GM19238 (cell line): Measurements from ENCODE around the gene RAB43.

Experiments
- DNase-seq: peaks from one replicate; pipeline ENCODE4 v3.0.0; 2011; ENCODE audit warnings: low spot score; ENCODE audit not compliant: insufficient read length

Gene RAB43

DNA sequence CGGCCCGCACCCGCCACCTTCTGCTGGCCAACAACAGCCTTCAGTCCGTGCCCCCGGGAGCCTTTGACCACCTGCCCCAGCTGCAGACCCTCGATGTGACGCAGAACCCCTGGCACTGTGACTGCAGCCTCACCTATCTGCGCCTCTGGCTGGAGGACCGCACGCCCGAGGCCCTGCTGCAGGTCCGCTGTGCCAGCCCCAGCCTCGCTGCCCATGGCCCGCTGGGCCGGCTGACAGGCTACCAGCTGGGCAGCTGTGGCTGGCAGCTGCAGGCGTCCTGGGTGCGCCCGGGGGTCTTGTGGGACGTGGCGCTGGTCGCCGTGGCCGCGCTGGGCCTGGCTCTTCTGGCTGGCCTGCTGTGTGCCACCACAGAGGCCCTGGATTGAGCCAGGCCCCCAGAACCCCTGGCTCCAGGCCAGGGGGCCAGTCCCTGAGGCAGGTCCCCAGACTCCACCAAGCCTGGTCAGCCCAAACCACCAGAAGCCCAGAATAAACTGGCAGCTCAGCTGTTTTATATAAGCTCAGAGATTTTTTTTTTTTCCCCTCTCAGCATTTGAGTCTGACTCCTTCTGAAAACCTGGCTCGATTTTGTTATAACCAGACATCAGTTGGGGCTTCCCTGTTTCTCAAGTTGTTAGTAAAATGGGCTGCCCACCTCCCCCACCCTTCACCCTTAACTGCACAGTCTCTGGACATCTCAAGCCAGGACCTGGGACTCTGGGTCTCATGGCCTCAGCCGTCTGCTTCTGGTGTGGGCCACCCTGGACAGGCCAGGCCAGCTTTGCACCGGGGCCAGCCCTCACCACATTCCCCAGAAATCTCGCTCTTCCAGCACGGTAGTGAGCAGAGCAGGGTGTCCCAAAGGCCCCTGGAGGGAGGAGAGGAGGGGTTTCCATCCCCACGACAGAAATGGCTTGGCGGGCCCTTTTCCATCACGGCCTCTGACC, 59.4 kb downstream of the RAB43 start:
- DNase-seq: no peak

DNA sequence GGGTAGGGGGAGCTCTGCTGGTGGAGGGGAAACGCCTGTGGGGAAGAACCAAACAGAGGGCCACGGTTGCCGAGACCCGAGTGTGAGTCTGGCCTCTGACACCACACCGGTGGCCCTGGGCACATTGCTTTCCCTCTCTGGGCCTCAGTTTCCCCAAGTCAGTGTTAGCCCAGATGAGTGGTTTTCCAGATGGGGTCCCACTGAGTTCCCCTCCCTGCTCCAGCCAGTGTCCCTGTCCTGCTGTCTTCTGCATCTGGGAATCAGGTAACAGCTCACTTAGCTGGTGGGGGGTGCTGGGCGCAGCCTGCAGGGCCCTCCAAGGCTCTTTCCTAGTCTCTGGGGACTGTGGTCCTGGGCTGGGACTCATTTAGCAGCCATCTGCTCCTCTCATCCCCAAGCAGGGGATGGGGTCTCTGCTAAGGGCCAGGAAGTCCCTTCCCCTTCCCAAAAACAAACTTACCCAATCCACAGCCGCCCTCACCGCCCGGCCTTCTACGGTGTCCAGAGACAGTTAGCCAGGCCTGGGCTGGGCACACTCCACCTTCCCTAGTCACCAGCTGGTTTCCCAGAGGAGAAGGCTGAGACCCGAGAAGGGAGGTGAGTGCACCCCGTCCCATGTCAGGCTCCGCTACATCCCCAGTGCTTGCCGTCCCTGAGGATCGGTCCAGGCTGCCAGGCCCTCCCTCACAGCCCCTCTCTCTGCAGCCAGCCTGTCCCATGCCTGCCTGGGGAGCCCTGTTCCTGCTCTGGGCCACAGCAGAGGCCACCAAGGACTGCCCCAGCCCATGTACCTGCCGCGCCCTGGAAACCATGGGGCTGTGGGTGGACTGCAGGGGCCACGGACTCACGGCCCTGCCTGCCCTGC, 60.3 kb downstream of the RAB43 start:
- no peak for DNase-seq

GRCh38 chr3:129060276-129061022, 61.2 kb downstream of the RAB43 start, which contains the start of gene GP9:
GP9 (plus strand) TSS chr3:129060779; CDS start chr3:129061740, 961 bp downstream.
- no peak for DNase-seq

DNA sequence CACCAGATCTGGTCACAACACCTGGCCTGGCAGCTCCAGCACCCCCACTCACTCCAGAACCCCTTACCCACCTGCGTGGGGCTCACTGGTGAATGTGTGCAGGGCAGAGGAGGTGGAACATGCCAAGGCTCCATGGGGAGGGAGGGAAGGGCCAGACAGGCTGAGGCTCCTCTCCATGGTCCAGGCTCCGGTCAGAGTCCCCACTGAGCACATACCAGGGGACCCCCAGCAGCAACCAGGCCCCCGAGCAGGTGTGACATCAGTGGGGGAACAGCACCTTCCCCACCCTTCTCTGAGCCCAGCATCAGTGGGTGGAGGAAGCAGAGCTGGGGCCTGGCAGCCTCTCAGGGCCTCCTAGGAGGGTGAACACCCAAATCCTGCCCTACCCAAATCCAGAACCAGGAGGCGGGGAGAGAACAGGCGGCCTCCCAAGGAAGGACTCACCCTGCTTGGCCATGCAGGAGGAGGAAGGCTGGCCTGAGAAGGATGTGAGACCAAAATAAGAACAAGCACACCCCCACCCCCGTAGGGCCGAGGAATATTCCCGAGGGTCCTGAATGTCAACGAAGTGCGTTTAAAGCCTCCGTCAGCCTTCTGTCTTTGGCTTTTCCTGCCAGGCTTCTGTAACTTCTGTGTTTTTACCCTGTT, 62.2 kb downstream of the RAB43 start:
- DNase-seq: no peak

- no peak for DNase-seq
These were observed 63.0 kb downstream of the RAB43 start for GRCh38 chr3:129058441-129059200.

DNA sequence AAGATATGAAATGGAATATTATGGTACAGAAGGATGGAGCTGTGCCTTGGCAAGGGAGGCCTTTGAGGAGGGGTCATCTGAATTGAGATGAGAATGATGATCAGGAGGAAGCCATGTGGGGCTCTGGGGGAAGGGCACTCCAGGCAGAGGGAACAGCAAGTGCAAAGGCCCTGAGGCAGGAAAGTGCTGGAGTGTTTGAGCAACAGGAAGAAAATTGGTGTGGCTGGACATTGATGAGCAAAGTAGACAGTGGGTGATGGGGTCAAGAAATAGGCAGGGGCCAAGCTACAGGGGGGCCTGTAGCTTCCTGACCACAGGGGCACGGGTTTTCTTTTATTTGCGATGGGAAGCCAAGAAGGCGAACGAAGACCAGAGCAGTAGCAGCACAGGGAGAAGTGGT, 64.4 kb downstream of the RAB43 start:
- no peak for DNase-seq

DNA sequence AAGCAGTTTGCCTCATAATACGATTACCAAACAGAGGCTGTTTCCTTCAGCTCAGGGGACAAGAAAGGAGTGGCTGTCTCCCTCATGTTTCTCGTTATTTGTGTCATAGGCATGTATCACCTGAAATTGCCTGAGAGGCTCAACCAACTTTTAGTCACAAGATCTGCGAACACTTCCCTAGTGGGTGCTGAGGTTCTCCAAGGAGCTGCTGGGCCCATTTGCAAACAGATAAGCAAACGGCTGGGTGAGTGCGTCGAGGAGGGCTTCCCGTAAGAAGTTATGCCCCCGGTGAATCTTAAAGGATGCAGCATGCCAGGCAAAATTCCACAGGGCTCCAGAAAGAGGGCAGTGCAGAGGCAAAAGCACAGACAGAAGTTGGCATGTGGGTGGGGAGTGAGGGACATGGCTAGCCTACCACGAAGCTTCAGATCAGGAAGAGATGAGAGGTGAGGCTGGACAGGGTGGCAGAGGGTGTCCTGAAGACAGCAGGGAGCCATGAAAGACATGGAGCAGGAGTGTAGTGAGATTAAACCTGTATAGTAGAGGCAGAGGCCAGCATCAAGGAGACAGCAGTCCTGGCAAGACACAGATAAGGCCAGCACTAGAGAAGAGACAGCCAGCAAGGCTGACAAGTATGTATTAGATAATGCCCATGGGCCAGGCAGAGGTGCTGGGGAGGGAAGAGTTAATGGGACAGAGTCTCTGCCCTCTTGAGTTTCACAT, 65.0 kb downstream of the RAB43 start:
- DNase-seq: no peak

DNA sequence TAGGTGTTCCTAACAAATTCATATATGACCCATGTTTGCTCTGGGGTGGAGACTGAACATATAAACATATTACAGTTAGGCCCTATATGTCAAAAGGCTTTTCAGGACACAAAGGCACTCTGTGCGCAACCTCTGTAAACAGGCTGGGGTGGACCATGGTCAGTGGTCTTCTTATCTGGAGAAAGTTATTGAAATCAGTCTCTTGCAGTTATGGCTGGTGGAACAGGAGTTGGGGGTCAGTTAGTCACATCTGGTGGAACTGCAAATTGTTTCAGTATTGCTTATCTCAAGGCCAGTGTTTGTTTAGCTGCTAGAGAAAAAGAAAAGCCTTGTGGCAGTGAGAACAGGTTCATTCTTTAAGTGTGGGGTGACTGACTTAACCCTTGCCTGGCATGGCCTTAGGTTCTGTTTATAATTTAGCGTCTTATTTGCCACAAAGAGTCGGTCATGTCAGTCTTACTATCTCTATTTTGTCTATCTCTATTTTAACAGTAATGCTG, 66.9 kb downstream of the RAB43 start:
- no peak for DNase-seq

DNA sequence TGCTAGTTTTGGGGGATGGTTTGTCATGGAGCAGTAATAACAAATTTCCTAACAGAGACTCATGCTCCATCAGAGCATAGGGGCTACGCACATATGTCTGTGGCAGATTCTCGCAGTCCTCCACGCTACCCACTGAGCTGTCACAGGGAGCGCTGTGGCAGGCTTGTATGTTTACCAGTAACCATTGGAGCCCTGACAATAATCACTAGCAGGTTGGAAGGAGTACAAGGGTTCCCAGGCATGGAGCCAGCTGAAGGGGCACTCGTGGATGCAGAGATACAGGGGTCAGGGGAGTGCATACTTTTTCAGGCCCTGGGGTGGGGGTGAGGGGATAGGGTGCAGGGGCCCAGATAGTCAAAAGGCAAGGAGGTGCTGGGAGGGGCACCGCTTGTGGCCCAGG, 68.9 kb downstream of the RAB43 start:
- no peak for DNase-seq

GRCh38 chr3:129051871-129052340, 69.7 kb downstream of the RAB43 start:
- no peak for DNase-seq

DNA sequence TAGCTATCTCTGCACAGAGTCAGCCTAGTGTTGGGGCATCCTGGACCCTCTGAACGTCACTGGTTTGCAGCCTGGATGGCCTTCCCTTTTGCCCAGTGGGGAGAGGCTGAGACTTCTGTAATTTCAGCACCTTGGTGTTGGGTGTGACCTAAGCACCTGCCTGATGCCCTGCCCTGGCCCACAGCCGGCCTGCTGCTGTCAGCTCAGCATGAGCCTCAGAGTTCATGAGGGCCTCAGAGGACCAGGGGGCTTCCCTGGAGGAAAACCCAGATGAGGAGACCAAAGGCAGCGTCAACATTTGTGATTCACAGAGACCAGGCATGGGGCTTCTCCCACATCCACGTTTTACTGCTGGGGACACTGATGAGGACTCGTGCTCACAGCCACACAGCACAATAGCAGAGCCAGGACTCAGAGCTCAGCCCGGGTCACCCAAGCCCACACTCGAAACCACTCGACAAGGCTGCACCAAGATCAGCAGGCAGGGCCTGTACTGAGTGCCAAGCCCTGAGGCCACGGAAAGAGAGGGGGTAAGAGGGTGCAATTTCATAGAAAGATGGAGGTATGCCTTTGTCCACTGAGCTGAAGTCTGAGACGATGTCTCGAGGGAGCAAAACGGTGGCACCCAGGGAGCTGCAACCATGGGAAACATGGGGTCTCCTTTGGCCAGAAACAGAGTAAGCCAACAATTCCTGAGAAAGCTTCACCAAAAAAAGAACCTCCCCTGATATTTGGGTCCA, 70.9 kb downstream of the RAB43 start:
- DNase-seq: no peak

GRCh38 chr3:129047553-129047839, 74.1 kb downstream of the RAB43 start:
- DNase-seq: no peak

DNA sequence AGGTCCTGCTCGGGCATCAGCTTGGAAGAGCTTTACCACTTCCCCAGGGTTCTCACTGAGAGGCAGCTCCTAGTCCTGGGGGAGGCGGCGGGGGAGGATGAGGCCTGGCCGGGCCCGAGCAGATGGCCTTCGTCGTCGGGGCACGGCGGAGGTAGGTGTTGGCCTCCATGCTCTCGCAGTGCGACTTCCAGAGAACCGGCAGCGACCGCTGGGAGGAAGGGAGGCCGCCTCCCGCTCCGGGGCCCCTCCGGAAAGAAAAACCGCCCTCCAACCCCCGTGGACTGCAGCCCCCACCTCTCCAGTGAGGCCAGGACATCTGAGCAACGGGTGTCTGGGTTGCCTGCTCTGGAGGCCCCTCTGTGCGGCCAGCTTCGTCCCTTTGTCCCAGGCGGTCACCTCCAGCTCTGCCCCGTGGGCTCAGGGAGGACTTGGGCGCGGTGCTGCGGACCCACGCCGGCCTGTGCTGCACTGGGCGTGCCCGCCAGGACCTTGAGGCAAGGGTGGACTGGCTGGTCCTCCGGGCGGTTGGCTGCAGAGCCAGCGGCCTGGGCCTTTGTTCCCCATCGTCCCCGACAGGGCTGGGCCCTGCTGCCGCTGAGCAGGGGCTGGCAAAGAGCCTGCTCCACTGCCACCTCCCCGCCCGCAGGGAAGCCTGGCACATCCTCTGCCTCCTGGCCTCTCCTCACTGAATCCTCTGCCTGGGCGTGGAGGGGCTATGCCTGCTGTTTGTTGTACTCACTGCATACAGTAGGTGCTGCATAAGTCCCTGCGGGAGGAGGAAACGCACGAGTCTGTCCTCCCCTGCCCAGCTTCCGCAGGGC, 74.7 kb downstream of the RAB43 start:
- DNase-seq: no peak

DNA sequence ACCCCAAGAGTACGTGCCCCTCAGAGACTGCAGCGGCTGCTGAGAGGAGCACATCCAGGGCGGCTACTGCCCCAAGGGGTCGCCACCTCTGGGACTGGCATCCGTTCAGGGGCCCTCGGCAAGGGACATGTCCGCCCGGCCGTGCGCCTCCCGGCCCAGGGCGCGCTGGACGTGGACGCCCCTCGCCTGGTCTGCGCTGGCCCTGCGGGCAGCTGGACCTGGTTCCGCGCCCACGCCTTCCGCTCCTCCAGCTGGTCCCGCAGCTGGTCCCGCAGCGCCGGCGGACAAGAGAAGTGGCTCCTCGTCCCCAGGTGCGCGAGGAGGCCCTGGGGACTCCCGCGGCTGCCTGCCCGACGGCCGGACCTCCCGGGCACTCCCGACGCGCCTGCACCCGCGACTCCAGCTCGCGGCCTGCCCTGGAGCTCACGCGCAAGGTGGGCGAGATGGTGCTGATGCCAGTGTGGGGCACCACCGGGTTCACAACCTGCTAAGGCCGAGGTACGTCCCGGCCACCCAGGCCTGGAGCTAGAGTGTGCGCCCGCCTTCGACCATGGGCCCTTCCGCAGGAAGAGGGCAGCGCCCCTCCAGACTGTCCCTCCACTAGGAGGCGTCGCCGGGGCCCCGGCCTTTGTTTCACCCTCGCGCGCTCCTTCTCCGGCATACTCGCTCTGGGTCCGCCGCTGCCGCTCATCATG, 75.4 kb downstream of the RAB43 start:
- no peak for DNase-seq

DNA sequence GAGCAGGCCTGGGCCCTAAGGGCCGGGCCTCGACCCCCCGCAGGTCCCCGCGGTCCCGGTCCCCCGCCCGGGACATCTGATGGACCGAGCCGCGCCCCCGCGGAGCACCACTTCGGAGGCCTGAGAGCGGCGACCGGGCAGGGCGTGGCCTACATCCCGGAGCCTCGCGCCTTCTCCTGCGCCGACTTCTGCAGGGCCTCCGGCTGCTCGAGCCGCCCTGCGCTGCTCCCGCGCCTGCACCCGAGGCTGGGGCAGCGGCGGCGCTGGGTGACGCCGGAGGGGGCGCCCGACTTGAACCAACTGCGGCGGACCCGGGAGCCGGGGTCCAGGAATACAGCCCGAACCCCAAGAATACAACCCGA, 75.9 kb downstream of the RAB43 start:
- no peak for DNase-seq

DNA sequence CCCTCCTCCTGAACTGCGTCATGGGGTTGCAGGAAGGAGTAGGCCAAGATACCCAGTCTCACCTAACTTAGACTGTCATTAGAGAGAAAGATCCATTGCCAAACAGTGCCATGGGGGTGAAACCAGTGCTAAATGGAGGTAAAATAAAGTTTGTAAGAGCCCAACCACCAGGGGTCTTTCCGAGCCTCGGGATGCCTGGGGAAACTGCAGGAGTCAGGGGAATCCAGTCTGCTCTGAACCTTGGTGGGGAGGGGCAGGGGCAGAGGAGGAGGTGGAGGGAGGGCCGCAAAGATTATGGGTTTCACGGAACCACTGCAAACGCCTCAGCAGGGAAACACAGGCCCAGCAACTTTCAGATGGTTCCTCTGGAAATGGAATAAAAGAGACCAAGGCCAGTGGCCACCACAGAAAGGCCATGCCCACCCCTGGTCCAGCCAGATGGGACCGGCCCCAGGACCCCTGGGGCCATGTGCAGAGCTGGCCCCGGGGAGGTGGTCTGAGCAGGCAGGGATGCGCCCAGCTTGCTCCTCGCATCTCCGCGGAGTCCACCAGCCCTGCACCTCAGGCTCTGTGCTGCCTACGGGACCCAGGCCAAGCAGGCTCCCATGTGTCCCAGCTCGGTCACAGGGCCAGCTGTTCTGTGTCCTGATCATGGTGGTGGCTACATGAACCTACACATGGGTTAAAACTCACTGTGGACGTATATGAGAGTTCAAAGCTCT, 80.9 kb downstream of the RAB43 start:
- no peak for DNase-seq

DNA sequence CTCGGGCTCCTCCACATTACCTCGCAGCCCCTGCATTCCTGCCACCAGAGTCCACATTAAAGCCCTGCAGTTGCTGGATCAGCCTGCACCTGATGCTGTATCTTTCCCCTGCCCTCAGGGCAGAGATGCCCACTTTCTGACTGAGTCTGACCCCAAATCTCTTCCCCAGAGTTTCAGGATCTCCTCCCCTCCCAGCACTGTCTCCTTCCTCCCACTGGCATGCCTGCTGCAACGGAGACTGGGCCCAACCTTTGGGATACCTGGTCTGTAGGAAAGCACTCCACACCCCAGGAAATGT, 81.6 kb downstream of the RAB43 start:
- DNase-seq: no peak
